Adrenal gland (tissue), 12 donors: Measurements from ENCODE around the gene PTPRD. TPM values are rescaled to one million over a fixed set of nuclear protein-coding genes. Genes with fewer than 3 reads are reported as not detected.

Source experiments
- DNase-seq, 7 donors: peaks; one replicate each; pipeline ENCODE4 v3.0.0-alpha.2; 2019 to 2020
- H3K27ac ChIP-seq, 5 donors: fragments of 200-600 bp; sonication (generic) in 4 of 5; 1 replicate in 3 of 5; 2 replicates in 2 of 5; pipeline versions ENCODE4 v1.5.1 to v1.8.0; 2016 to 2020; ENCODE audit warnings: mild to moderate bottlenecking in 1 of 5
- H3K27me3 ChIP-seq: fragments of 200-600 bp; 2 replicates; pipeline ENCODE4 v1.8.0; 2021
- H3K36me3 ChIP-seq, 2 donors: fragments of 200-600 bp; replicated peaks in 1 of 2; 1 replicate in 1 of 2; 2 replicates in 1 of 2; pipeline versions ENCODE4 v1.5.1 to v1.8.0; 2018 to 2022
- H3K4me1 ChIP-seq, 2 donors: fragments of 200-600 bp; replicated peaks in 1 of 2; 1 replicate in 1 of 2; 2 replicates in 1 of 2; pipeline versions ENCODE4 v1.5.1 to v1.8.0; 2018 to 2021
- H3K4me3 ChIP-seq, 4 donors: fragments of 200-600 bp; sonication (generic) in 3 of 4; one replicate each; pipeline ENCODE4 v1.5.1; 2016 to 2018
- H3K9me3 ChIP-seq, 3 donors: fragments of 200-600 bp; sonication (generic) in 1 of 3; replicated peaks in 1 of 3; 1 replicate in 2 of 3; 2 replicates in 1 of 3; pipeline versions ENCODE4 v1.5.1 to v1.8.0; 2016 to 2021
- CTCF ChIP-seq, 6 experiments: fragments of 450-650 bp in 4 of 6; fragments of 200-600 bp in 2 of 6; sonication (generic) in 1 of 6; IDR thresholded peaks; 1 replicate in 5 of 6; 2 replicates in 1 of 6; pipeline versions ENCODE4 v1.5.1 to v1.8.0; 2016 to 2021; ENCODE audit warnings: antibody characterized with exemption in 6 of 6, mild to moderate bottlenecking in 2 of 6, moderate library complexity in 1 of 6
- POLR2A ChIP-seq, 2 donors: fragments of 450-650 bp; IDR thresholded peaks; one replicate each; pipeline ENCODE4 v1.6.1; 2017; ENCODE audit warnings: antibody characterized with exemption in 2 of 2, mild to moderate bottlenecking in 2 of 2, moderate library complexity in 1 of 2
- whole genome bisulfite sequencing, 4 donors: extraction: QIAGEN DNeasy Blood & Tissue Kit in 2 of 4; methylation state at CpG; one replicate each; pipeline versions ENCODE4 v1.1.5 to v1.1.7; 2013 to 2017; 5-methylcytosine and 5-hydroxymethylcytosine counted together
- intact Hi-C, 2 donors: fragments of 100-400 bp; cut with DNase I; formaldehyde crosslinking; loops; one replicate each; pipeline versions ENCODE4 v1.14.1 to v1.15.0; 2022 to 2023
- polyA plus RNA-seq, 3 donors: library from polyadenylated mRNA; stranded (reverse); fragments of 200-250 nt in 2 of 3; fragments of 350-450 nt in 1 of 3; fragmentation: Illumina TruSeq in 1 of 3; extraction: RNeasy Lipid Tissue Mini Kit (QIAGEN cat#74804) in 1 of 3; gene quantifications; one replicate each; pipeline ENCODE4 v1.2.3, GENCODE V29; 2013 to 2014
- total RNA-seq, 9 donors: library from RNA; depleted of rRNA in 4 of 9; stranded (reverse); fragments of >200 nt in 4 of 9; fragments of 120-200 nt in 1 of 9; fragmentation: NEBNext Ultra II Directional in 1 of 9; extraction: Animal tissue kit (Norgen Biotek cat#: 25700) in 1 of 9; gene quantifications; one replicate each; pipeline versions ENCODE4 v1.1.0 to v1.2.4, GENCODE V29; 2013 to 2023
- donor health status: healthy with polysubstance abuse.
- donor health status: Bipolar disorder and iron deficiency.
- donor health status: DM: yes; HTN: yes; CAD: no.
- donor health status: DM: no; HTN: no; CAD: no.
- donor health status: DM: no; HTN: no; CAD: no.
- donor health status: DM: yes; HTN: yes; CAD: no.

The PTPRD gene
- total and polyA plus RNA-seq, 12 donors = 0.61 to 71.2 (median 4.5) TPM

- intact Hi-C loops = loop anchor here in 1 of 2 donors (10.0 kb wide), 1 partner anchor 62 kb away; no protein-coding TSS in a partner anchor
- H3K9me3 ChIP-seq = no peaks in the 10 kb centered on the region
- no peak for DNase-seq
- H3K4me3 ChIP-seq = no peak overlapping the region
- TF ChIP-seq POLR2A (IDR thresholded peaks at IDR 0.05) = no peak
- no peak for TF ChIP-seq CTCF (IDR thresholded peaks at IDR 0.05)
- no peaks in the 10 kb centered on the region for H3K4me1 ChIP-seq
- no peak overlapping the region for H3K27ac ChIP-seq
- H3K27me3 ChIP-seq = no peaks in the 10 kb centered on the region
- H3K36me3 ChIP-seq = no peaks in the 10 kb centered on the region
Measured at GRCh38 chr9:8392866-8393265, 2219.9 kb downstream of the PTPRD start.

GRCh38 chr9:8391566-8391965, 2221.2 kb downstream of the PTPRD start:
- intact Hi-C loops = loop anchor here in 1 of 2 donors (10.0 kb wide), 1 partner anchor 63 kb away; no protein-coding TSS in a partner anchor
- Histone ChIP-seq H3K27ac (no peak overlapping the region), H3K27me3 (no peaks in the 10 kb centered on the region), H3K36me3 (no peaks in the 10 kb centered on the region), H3K9me3 (no peaks in the 10 kb centered on the region), H3K4me1 (no peaks in the 10 kb centered on the region), H3K4me3 (no peak overlapping the region)
- DNase-seq = no peak
- TF ChIP-seq CTCF (IDR thresholded peaks at IDR 0.05) = no peak
- no peak for TF ChIP-seq POLR2A (IDR thresholded peaks at IDR 0.05)

- intact Hi-C loops = loop anchor here in 1 of 2 donors (10.0 kb wide), 1 partner anchor 64 kb away; no protein-coding TSS in a partner anchor
- WGBS, 4 donors = 77 to 88% (median 84%) methylated on average over 4 of the region's 4 CpGs
- TF ChIP-seq CTCF (IDR thresholded peaks at IDR 0.05) (no peak), POLR2A (IDR thresholded peaks at IDR 0.05) (no peak)
- no peaks in the 10 kb centered on the region for H3K9me3 ChIP-seq
- H3K4me3 ChIP-seq = no peak overlapping the region
- no peaks in the 10 kb centered on the region for H3K27me3 ChIP-seq
- H3K27ac ChIP-seq = no peak overlapping the region
- H3K36me3 ChIP-seq = no peaks in the 10 kb centered on the region
- no peak for DNase-seq
- no peaks in the 10 kb centered on the region for H3K4me1 ChIP-seq
Measured at GRCh38 chr9:8391132-8391531, 2221.7 kb downstream of the PTPRD start.

GRCh38 chr9:8390571-8390970, 2222.2 kb downstream of the PTPRD start:
- H3K4me3 ChIP-seq = no peak overlapping the region
- intact Hi-C loops = loop anchor here in 1 of 2 donors (10.0 kb wide), 1 partner anchor 64 kb away; no protein-coding TSS in a partner anchor
- no peaks in the 10 kb centered on the region for H3K27me3 ChIP-seq
- no peaks in the 10 kb centered on the region for H3K36me3 ChIP-seq
- no peaks in the 10 kb centered on the region for H3K9me3 ChIP-seq
- no peaks in the 10 kb centered on the region for H3K4me1 ChIP-seq
- no peak for DNase-seq
- TF ChIP-seq POLR2A (IDR thresholded peaks at IDR 0.05) (no peak), CTCF (IDR thresholded peaks at IDR 0.05) (no peak)
- H3K27ac ChIP-seq = no peak overlapping the region
